Stomach smooth muscle (tissue), 2 donors: ENCODE measurements around the gene PURA.

ENCODE experiments used
- H3K27ac ChIP-seq: one replicate; pipeline ENCODE4 v1.7.0; 2013; ENCODE audit warnings: mild to moderate bottlenecking, low read length, inconsistent platforms
- H3K27me3 ChIP-seq, 2 donors: one replicate each; pipeline ENCODE4 v1.7.0; 2013; ENCODE audit warnings: low read length in 2 of 2; ENCODE audit not compliant: insufficient read depth in 2 of 2, control insufficient read depth in 1 of 2
- H3K36me3 ChIP-seq, 2 donors: one replicate each; pipeline ENCODE4 v1.7.0; 2013; ENCODE audit warnings: low read length in 2 of 2; ENCODE audit not compliant: control insufficient read depth in 2 of 2, insufficient read depth in 2 of 2
- H3K4me1 ChIP-seq: one replicate; pipeline ENCODE4 v1.7.0; 2013; ENCODE audit warnings: low read length; ENCODE audit not compliant: control insufficient read depth, insufficient read depth
- H3K4me3 ChIP-seq, 2 donors: one replicate each; pipeline ENCODE4 v1.7.0; 2013; ENCODE audit warnings: low read length in 2 of 2
- H3K9ac ChIP-seq, 2 donors: one replicate each; pipeline ENCODE4 v1.7.0; 2013; ENCODE audit warnings: low read length in 2 of 2, mild to moderate bottlenecking in 1 of 2
- H3K9me3 ChIP-seq, 2 donors: one replicate each; pipeline ENCODE4 v1.7.0; 2013; ENCODE audit warnings: low read length in 2 of 2; ENCODE audit not compliant: control insufficient read depth in 2 of 2
- donor health status: healthy.
- donor health status: Pancreatic carcinoma.

Gene PURA

GRCh38 chr5:140109759-140110645, 3.9 kb upstream of the PURA start:
- Histone ChIP-seq H3K9me3 (no peaks in the 10 kb centered on the region), H3K4me1 (peaks cover 33% of the 10 kb centered on the region), H3K27ac (no peak overlapping the region), H3K27me3 (no peaks in the 10 kb centered on the region), H3K9ac (no peak overlapping the region), H3K36me3 (no peaks in the 10 kb centered on the region), H3K4me3 (no peak overlapping the region)

- Histone ChIP-seq H3K9ac (no peak overlapping the region), H3K36me3 (no peaks in the 10 kb centered on the region), H3K4me3 (no peak overlapping the region), H3K4me1 (peaks cover 33% of the 10 kb centered on the region), H3K9me3 (no peaks in the 10 kb centered on the region), H3K27ac (no peak overlapping the region), H3K27me3 (no peaks in the 10 kb centered on the region)
These were observed 3.3 kb upstream of the PURA start for GRCh38 chr5:140110646-140110957.

GRCh38 chr5:140111011-140111858, 2.7 kb upstream of the PURA start:
- no peaks in the 10 kb centered on the region for H3K27me3 ChIP-seq
- H3K9ac ChIP-seq, result no peak overlapping the region
- no peaks in the 10 kb centered on the region for H3K36me3 ChIP-seq
- H3K4me1 ChIP-seq, result peaks cover 39% of the 10 kb centered on the region
- H3K9me3 ChIP-seq, result no peaks in the 10 kb centered on the region
- no peak overlapping the region for H3K4me3 ChIP-seq
- no peak overlapping the region for H3K27ac ChIP-seq

GRCh38 chr5:140111859-140112551, 1.9 kb upstream of the PURA start:
- Histone ChIP-seq H3K4me1 (peaks cover 36% of the 10 kb centered on the region), H3K9me3 (no peaks in the 10 kb centered on the region), H3K4me3 (peak overlapping the region in 1 of 2 donors; percentile 87), H3K27me3 (no peaks in the 10 kb centered on the region), H3K9ac (peak overlapping the region in 1 of 2 donors; percentile 28), H3K36me3 (no peaks in the 10 kb centered on the region), H3K27ac (no peak overlapping the region)

- Histone ChIP-seq H3K36me3 (no peaks in the 10 kb centered on the region), H3K27me3 (no peaks in the 10 kb centered on the region), H3K9ac (peak overlapping the region in 1 of 2 donors; percentile 82), H3K4me1 (peaks cover 32% of the 10 kb centered on the region), H3K4me3 (peak overlapping the region; percentile 82 to 87), H3K27ac (no peak overlapping the region), H3K9me3 (no peaks in the 10 kb centered on the region)
These were observed 1.2 kb upstream of the PURA start for GRCh38 chr5:140112685-140113179.

GRCh38 chr5:140113180-140113698, 670 bp upstream of the PURA start:
- Histone ChIP-seq H3K4me1 (peaks cover 32% of the 10 kb centered on the region), H3K9me3 (no peaks in the 10 kb centered on the region), H3K27ac (peak overlapping the region; percentile 82), H3K4me3 (peak overlapping the region; percentile 82 to 87), H3K27me3 (no peaks in the 10 kb centered on the region), H3K36me3 (no peaks in the 10 kb centered on the region), H3K9ac (peak overlapping the region; percentile 71 to 82)

- Histone ChIP-seq H3K4me3 (peak overlapping the region; percentile 87 to 94), H3K9me3 (no peaks in the 10 kb centered on the region), H3K27me3 (no peaks in the 10 kb centered on the region), H3K27ac (peak overlapping the region; percentile 82), H3K4me1 (peaks cover 24% of the 10 kb centered on the region), H3K9ac (peak overlapping the region; percentile 78 to 83), H3K36me3 (no peaks in the 10 kb centered on the region)
These were observed 654 bp downstream of the PURA start for GRCh38 chr5:140114341-140115185.

GRCh38 chr5:140115186-140115500, 1.2 kb downstream of the PURA start:
- no peaks in the 10 kb centered on the region for H3K27me3 ChIP-seq
- H3K9ac ChIP-seq, result peak overlapping the region; percentile 78 to 83
- H3K27ac ChIP-seq, result peak overlapping the region; percentile 82
- H3K36me3 ChIP-seq, result no peaks in the 10 kb centered on the region
- peaks cover 24% of the 10 kb centered on the region for H3K4me1 ChIP-seq
- no peaks in the 10 kb centered on the region for H3K9me3 ChIP-seq
- peak overlapping the region; percentile 87 to 94 for H3K4me3 ChIP-seq

GRCh38 chr5:140116716-140117115, 2.8 kb downstream of the PURA start:
- Histone ChIP-seq H3K4me1 (peaks cover 24% of the 10 kb centered on the region), H3K4me3 (peak overlapping the region in 1 of 2 donors; percentile 54), H3K36me3 (no peaks in the 10 kb centered on the region)

GRCh38 chr5:140117523-140117922, 3.6 kb downstream of the PURA start:
- Histone ChIP-seq H3K4me1 (peaks cover 19% of the 10 kb centered on the region), H3K4me3 (no peak overlapping the region), H3K9me3 (no peaks in the 10 kb centered on the region), H3K9ac (no peak overlapping the region), H3K36me3 (no peaks in the 10 kb centered on the region), H3K27ac (no peak overlapping the region), H3K27me3 (no peaks in the 10 kb centered on the region)

More at GRCh38 chr5:140116716-140117115, 2.8 kb downstream of the PURA start:
- no peaks in the 10 kb centered on the region for H3K27me3 ChIP-seq
- H3K9ac ChIP-seq, result no peak overlapping the region
- H3K9me3 ChIP-seq, result no peaks in the 10 kb centered on the region
- no peak overlapping the region for H3K27ac ChIP-seq
